Uterus (tissue), 2 donors: ENCODE results near the gene DDX47.
"Not testable (repeated sequence)": the region's sequence is repeated elsewhere in the genome, so short reads cannot be mapped to it uniquely, and the experiment has no call there.

ENCODE experiments used
- POLR2A ChIP-seq, 2 donors: fragments of 450-650 bp; IDR thresholded peaks; one replicate each; pipeline ENCODE4 v1.6.1; 2016; ENCODE audit warnings: antibody characterized with exemption in 2 of 2, mild to moderate bottlenecking in 1 of 2, moderate library complexity in 1 of 2
- TF ChIP-seq, protein P1 (sequence below), 4 experiments: fragments of 200-600 bp in 2 of 4; fragments of 450-650 bp in 2 of 4; sonication (generic) in 2 of 4; IDR thresholded peaks; one replicate each; pipeline ENCODE4 v1.5.1; 2016 to 2019; ENCODE audit warnings: antibody characterized with exemption in 4 of 4, mild to moderate bottlenecking in 2 of 4, moderate library complexity in 1 of 4

DNA sequence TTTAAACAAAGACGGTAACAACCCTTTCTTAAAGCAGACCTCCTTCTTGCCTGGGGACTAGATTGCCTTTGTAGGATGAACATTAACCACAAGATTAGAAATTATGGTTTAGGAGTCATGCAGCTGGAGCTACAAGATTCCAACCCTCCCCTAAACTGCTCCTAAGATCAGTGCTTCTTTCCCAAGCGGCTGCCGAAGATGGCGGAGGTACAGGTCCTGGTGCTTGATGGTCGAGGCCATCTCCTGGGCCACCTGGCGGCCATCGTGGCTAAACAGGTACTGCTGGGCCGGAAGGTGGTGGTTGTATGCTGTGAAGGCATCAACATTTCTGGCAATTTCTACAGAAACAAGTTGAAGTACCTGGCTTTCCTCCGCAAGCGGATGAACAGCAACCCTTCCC is 62.2 kb downstream of the DDX47 start:
- TF ChIP-seq, protein P1, sequence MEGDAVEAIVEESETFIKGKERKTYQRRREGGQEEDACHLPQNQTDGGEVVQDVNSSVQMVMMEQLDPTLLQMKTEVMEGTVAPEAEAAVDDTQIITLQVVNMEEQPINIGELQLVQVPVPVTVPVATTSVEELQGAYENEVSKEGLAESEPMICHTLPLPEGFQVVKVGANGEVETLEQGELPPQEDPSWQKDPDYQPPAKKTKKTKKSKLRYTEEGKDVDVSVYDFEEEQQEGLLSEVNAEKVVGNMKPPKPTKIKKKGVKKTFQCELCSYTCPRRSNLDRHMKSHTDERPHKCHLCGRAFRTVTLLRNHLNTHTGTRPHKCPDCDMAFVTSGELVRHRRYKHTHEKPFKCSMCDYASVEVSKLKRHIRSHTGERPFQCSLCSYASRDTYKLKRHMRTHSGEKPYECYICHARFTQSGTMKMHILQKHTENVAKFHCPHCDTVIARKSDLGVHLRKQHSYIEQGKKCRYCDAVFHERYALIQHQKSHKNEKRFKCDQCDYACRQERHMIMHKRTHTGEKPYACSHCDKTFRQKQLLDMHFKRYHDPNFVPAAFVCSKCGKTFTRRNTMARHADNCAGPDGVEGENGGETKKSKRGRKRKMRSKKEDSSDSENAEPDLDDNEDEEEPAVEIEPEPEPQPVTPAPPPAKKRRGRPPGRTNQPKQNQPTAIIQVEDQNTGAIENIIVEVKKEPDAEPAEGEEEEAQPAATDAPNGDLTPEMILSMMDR (IDR thresholded peaks at IDR 0.05) = not testable (repeated sequence)
- not testable (repeated sequence) for TF ChIP-seq POLR2A (IDR thresholded peaks at IDR 0.05)
